Measurements from ENCODE around the gene HCST. TPM values are rescaled to one million over a fixed set of nuclear protein-coding genes. Genes with fewer than 3 reads are reported as not detected.

The HCST gene
- total and polyA plus RNA-seq, 7 donors: 1.1 to 4.7 (median 3.5) TPM

- Histone ChIP-seq H3K9me3 (no peaks in the 10 kb centered on the region), H3K27me3 (ENCODE audit: insufficient read depth in 3 of 3, low read length in 2 of 3) (peaks cover 0 to 4% (median 2%) of the 10 kb centered on the region in 3 donors), H3K27ac (peak overlapping the region; percentile 41), H3K4me3 (peak overlapping the region; percentile 81), H3K4me1 (peaks cover 7% of the 10 kb centered on the region), H3K36me3 (ENCODE audit: insufficient read depth in 1 of 2, low read depth in 1 of 2) (peaks cover 0 to under 1% of the 10 kb centered on the region in 2 donors)
- DNase-seq (no peak), ATAC-seq (no peak)
- WGBS, 3 donors: 53 to 74% (median 59%) methylated on average over 2 of the region's 2 CpGs
- intact Hi-C loops (cut with DNase I): no loop called here
- TF ChIP-seq CTCF (IDR thresholded peaks at IDR 0.05): no peak
Observed at GRCh38 chr19:35901055-35901644, 1.2 kb upstream of the HCST start.

GRCh38 chr19:35902870-35903475 is 644 bp downstream of the HCST start:
- WGBS, 3 donors: 68 to 71% (median 70%) methylated on average over 10 of the region's 10 CpGs
- intact Hi-C loops (cut with DNase I): no loop called here
- no peak for ATAC-seq
- no peak for DNase-seq
- H3K27ac ChIP-seq: no peak overlapping the region
- H3K27me3 ChIP-seq (ENCODE audit: insufficient read depth in 3 of 3, low read length in 2 of 3): peaks cover 0 to 4% (median 2%) of the 10 kb centered on the region in 3 donors
- no peak for TF ChIP-seq CTCF (IDR thresholded peaks at IDR 0.05)
- H3K36me3 ChIP-seq (ENCODE audit: insufficient read depth in 1 of 2, low read depth in 1 of 2): no peaks in the 10 kb centered on the region
- no peaks in the 10 kb centered on the region for H3K9me3 ChIP-seq
- H3K4me1 ChIP-seq: peaks cover 7% of the 10 kb centered on the region
- peak overlapping the region; percentile 30 for H3K4me3 ChIP-seq

GRCh38 chr19:35903550-35904179 is 1.3 kb downstream of the HCST start:
- WGBS, 3 donors: 2 to 4% (median 4%) methylated on average over 19 to 24 of the region's 24 CpGs
- DNase-seq (peak; percentile 69 to 85), ATAC-seq (peak in 1 of 4 donors; percentile 29)
- peaks cover 0 to 2% (median under 1%) of the 10 kb centered on the region in 3 donors for H3K27me3 ChIP-seq (ENCODE audit: insufficient read depth in 3 of 3, low read length in 2 of 3)
- no peak overlapping the region for H3K27ac ChIP-seq
- intact Hi-C loops (cut with DNase I): no loop called here
- H3K9me3 ChIP-seq: no peaks in the 10 kb centered on the region
- no peak for TF ChIP-seq CTCF (IDR thresholded peaks at IDR 0.05)
- H3K36me3 ChIP-seq (ENCODE audit: insufficient read depth in 1 of 2, low read depth in 1 of 2): no peaks in the 10 kb centered on the region
- H3K4me3 ChIP-seq: peak overlapping the region; percentile 30
- peaks cover 1% of the 10 kb centered on the region for H3K4me1 ChIP-seq

GRCh38 chr19:35904311-35905068 is 2.2 kb downstream of the HCST start:
- H3K4me1 ChIP-seq: no peaks in the 10 kb centered on the region
- TF ChIP-seq CTCF (IDR thresholded peaks at IDR 0.05): no peak
- H3K36me3 ChIP-seq (ENCODE audit: insufficient read depth in 1 of 2, low read depth in 1 of 2): no peaks in the 10 kb centered on the region
- WGBS, 3 donors: 72 to 75% (median 73%) methylated on average over 10 of the region's 10 CpGs
- H3K9me3 ChIP-seq: no peaks in the 10 kb centered on the region
- intact Hi-C loops (cut with DNase I): no loop called here
- peaks cover 0 to 2% (median 0%) of the 10 kb centered on the region in 3 donors for H3K27me3 ChIP-seq (ENCODE audit: insufficient read depth in 3 of 3, low read length in 2 of 3)
- no peak overlapping the region for H3K4me3 ChIP-seq
- ATAC-seq (no peak), DNase-seq (no peak)
- H3K27ac ChIP-seq: no peak overlapping the region

All from psoas muscle (tissue), 8 donors.